GM23248 (cell line): ENCODE results near the gene XKR3.

Source experiments
- EZH2 ChIP-seq: fragments of 200-600 bp; sonication (generic); IDR thresholded peaks from 2 replicates; pipeline ENCODE4 v1.6.1; 2018; ENCODE audit warnings: antibody characterized with exemption, mild to moderate bottlenecking; ENCODE audit not compliant: insufficient read depth, poor library complexity, severe bottlenecking
- EZH2phosphoT487 ChIP-seq: fragments of 200-600 bp; sonication (generic); IDR thresholded peaks from 2 replicates; pipeline ENCODE4 v1.6.1; 2018; ENCODE audit warnings: antibody characterized with exemption, moderate library complexity, mild to moderate bottlenecking, low read depth; ENCODE audit not compliant: insufficient read depth

GRCh38 chr22:16845881-16846280 lies 20.7 kb upstream of the XKR3 start:
- TF ChIP-seq EZH2 (no peak), EZH2phosphoT487 (no peak)
